BJ (cell line): Measurements from ENCODE around the gene TAS2R4. TPM values are rescaled to one million over a fixed set of nuclear protein-coding genes. Genes with fewer than 3 reads are reported as not detected.

Experiments
- polyA plus RNA-seq: library from polyadenylated mRNA; depleted of rRNA; stranded (reverse); fragments of >200 nt; gene quantifications from 2 replicates; pipeline ENCODE4 v1.2.3, GENCODE V29; 2011; rRNA removed
- small RNA-seq: library from RNA; depleted of rRNA; stranded (forward); fragments of <200 nt; gene quantifications from one replicate; pipeline ENCODE3, GENCODE V24; 2012; ENCODE audit warnings: low replicate concordance, low read depth; ENCODE audit not compliant: insufficient read length

Gene TAS2R4
- polyA plus RNA-seq, 1 experiment = 0.12 TPM

Small RNAs within 50 kb of the gene (small RNA-seq; reads per million reads assigned to genes)
- gene RNU1-82P = not detected

Other genes with a start within 250 kb of the TAS2R4 start
- 30.3 and 34.7 TPM in 2 replicates for gene AGK, start 225.3 kb upstream of the TAS2R4 start, polyA plus RNA-seq
- 4.2 and 4.6 TPM in 2 replicates for gene DENND11, start 74.5 kb upstream of the TAS2R4 start, polyA plus RNA-seq
- not detected in 2 replicates for gene WEE2, start 68.3 kb upstream of the TAS2R4 start, polyA plus RNA-seq
- 55.0 and 139 TPM in 2 replicates for gene SSBP1, start 38.3 kb upstream of the TAS2R4 start, polyA plus RNA-seq
- gene TAS2R3, start 12.6 kb upstream of the TAS2R4 start, polyA plus RNA-seq = 0.29 TPM in 1 of 2 replicates, not detected in the other
- gene TAS2R5, start 13.5 kb downstream of the TAS2R4 start, polyA plus RNA-seq = 0.43 and 0.64 TPM in 2 replicates
- gene PRSS37, start 64.8 kb downstream of the TAS2R4 start, polyA plus RNA-seq = not detected in 2 replicates
- gene OR9A4, start 139.7 kb downstream of the TAS2R4 start, polyA plus RNA-seq = not detected in 2 replicates
- not detected in 2 replicates for gene CLEC5A, start 170.3 kb downstream of the TAS2R4 start, polyA plus RNA-seq
- gene TAS2R38, start 197.1 kb downstream of the TAS2R4 start, polyA plus RNA-seq = not detected in 2 replicates
- gene MGAM, start 219.2 kb downstream of the TAS2R4 start, polyA plus RNA-seq = 0.01 TPM in 2 replicates